HL-60 (cell line): ENCODE data around the gene COX14.

ENCODE experiments used
- GABPA ChIP-seq: IDR thresholded peaks from 2 replicates; pipeline ENCODE4 v1.6.1; 2012; ENCODE audit warnings: low read depth
- TF ChIP-seq, protein P1 (sequence below): IDR thresholded peaks from one replicate; pipeline ENCODE4 v1.5.1; 2011; ENCODE audit warnings: low read length, control low read depth, inconsistent platforms; ENCODE audit not compliant: insufficient read depth

DNA sequence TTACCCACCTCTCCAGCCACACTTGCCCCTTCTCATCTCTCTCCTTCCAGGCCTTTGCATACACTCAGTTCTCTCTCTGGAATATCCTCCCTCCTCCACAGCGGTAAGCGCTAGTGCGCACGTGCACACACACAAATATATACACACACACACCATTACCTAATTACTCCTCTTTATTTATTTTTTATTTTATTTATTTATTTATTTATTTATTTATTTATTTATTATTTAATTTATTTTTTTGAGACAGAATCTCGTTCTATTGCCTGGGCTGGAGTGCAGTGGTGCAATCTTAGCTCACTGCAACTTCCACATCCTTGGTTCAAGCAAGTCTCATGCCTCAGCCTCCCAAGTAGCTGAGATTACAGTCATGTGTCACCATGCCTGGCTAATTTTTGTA, 43.0 kb upstream of the COX14 start:
- TF ChIP-seq, protein P1, sequence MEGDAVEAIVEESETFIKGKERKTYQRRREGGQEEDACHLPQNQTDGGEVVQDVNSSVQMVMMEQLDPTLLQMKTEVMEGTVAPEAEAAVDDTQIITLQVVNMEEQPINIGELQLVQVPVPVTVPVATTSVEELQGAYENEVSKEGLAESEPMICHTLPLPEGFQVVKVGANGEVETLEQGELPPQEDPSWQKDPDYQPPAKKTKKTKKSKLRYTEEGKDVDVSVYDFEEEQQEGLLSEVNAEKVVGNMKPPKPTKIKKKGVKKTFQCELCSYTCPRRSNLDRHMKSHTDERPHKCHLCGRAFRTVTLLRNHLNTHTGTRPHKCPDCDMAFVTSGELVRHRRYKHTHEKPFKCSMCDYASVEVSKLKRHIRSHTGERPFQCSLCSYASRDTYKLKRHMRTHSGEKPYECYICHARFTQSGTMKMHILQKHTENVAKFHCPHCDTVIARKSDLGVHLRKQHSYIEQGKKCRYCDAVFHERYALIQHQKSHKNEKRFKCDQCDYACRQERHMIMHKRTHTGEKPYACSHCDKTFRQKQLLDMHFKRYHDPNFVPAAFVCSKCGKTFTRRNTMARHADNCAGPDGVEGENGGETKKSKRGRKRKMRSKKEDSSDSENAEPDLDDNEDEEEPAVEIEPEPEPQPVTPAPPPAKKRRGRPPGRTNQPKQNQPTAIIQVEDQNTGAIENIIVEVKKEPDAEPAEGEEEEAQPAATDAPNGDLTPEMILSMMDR, result no peak
- TF ChIP-seq GABPA, result no peak
